Central memory CD4-positive, alpha-beta T cell (primary cell): ENCODE data around the gene NDUFV1.
"Not testable (repeated sequence)": the region's sequence is repeated elsewhere in the genome, so short reads cannot be mapped to it uniquely, and the experiment has no call there.

Experiments
- DNase-seq: peaks from one replicate; pipeline ENCODE4 v3.0.0; 2022
- total RNA-seq, 3 experiments: gene quantifications; one replicate each; lab custom pipeline; 2026; lab: John Stamatoyannopoulos, UW

Gene NDUFV1
- 117 to 190 (median 146) reads per million in 3 experiments for total RNA-seq

DNA sequence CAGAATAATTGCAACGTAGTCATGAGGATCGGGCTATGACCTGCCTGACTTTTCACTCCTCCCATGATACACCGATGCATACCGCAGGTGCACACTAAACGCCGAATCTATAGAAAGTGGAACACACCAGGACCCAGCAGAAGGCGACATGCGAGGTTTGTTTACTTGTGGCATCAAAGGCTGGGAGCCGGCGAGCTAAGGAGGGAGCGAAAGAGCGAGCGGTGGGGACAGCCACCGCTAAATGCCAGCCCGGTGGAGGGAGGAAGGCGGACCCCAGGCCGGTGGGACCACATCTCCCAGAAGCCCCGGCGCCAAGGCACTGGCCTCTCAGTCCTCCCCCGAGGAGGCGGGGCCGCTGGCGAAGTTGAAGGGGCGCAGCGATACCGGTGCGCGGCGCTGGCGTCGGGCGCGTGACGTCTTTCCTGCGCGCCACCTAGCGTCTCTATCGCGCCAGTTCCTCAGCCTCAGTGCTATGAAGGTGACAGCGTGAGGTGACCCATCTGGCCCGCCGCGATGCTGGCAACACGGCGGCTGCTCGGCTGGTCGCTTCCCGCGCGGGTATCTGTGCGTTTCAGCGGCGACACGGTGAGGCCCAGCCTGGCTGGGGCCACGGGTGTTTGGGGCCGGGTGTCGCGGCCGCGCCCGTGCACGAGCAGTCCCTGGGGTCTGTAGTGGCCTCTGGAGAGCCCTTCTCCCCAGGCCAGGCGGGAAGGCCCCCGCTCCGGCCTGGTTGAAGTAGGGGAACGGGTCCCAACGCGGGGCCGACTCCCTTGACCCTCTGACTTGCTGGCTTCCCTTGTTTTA is at the start of gene NDUFV1:
TSS of gene NDUFV1 (plus strand) at position 445 of the 804 bp plus-strand sequence. CDS start at position 514, 69 bp downstream.
- DNase-seq = peak; percentile 93

DNA sequence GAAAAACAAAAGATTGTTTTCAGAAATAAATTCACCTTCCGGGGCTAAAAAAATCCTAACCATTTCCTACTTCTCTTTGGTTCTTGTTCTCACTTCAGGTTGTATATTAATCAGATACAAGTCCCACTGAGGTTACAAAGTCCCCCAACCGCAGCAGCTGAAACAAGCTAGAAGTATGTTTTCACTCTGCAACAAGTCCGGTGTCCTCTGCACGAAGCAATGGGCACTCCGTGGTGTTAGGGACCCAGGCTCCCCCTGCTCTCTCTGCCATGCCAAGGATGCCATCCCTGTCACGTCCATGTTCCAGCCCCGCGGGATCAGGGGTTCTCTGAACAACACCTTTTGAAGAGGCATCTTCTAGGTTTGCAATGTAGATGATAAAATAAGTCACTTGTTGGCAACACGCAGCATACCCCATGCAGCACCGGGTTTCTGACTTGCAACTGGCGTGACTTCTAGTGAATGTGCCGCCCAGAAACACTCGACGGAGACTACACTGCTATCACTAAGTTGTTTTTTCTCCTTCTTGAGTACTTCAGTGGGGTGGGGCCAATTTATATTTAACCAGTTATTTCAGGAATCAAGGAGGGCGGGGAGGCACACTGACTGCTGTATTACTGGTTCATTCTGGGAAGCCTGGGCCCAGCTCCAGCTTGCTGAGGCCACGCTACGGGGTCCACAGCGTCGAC is 48.5 kb upstream of the NDUFV1 start:
- DNase-seq = no peak

DNA sequence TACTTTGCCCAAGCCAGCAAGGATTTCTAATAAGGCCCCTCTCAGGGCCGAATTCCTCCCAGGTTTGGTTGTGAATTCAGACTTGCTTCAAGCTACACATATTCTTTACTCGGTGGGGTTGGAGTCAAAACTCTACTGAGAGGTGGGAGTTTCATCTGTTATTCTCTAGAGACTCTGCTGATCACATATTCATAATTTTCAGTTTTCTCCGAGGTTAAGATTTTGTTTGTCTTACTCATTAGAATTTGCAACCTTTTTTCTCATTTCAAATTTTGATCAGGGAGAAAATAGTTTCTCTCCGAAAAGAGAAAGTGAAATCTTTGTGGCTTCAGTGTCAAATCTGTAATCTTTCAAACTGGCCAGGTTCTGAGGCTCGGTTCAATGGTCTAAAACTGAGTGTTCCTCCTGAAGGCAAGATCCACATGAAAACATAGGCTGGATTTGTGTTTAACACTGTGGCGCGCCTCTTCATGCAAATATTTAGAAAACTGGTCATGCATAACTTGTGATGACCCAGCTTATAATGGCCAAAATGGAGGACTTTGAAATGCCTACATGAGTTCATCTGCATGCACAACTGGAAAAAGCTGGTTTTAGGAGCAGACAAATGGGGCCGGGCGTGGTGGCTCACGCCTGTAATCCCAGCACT is 44.6 kb upstream of the NDUFV1 start:
- DNase-seq = no peak

DNA sequence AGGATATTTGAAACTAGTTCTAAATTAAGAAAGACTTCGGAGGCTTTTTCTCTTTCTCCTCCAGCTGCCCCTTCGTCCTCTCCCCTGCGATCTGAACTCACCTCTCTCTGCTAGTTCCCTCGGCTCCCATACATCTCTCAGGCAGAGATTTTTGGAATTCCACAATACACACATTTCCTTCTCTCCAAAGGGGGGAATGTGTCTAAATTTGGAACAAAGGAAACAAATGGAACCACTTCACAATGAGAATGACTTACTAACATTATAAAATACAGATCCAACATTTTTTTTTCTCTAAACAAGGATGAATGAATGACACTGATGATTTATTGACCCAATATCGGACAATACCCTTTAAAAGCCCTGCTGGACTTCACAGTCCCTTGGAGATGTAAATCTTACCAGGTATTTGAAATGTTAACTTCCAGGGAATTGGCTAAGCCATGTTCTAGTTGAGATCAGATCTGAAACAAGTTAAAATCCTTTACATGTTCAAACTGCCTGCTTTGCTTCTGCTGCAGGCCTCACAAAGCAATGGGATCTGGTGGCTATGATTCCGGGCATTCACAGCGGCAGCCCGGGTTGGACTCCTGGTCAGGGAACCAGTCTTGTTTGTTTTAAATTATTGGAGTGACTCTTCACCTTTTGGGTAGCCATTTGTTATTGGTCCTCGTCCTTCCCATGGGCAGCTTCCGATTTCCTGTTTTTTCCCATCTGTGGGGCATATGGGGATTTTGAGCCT is 43.6 kb upstream of the NDUFV1 start:
- no peak for DNase-seq

DNA sequence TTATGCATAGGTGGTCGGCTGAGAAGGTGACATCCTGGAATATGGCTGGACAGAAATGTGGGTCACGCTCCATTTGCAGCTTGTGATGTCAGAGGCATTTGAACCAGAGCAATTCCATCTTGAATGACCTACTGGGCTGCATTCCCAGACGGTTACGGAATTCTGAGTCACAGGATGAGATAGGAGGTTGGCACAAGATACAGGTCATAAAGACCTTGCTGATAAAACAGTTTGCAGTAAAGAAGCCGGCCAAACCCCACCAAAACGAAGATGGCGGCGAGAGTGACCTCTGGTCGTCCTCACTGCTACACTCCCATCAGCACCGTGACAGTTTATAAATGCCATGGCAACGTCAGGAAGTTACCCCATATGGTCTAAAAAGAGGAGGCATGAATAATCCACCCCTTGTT is 43.0 kb upstream of the NDUFV1 start:
- not testable (repeated sequence) for DNase-seq

DNA sequence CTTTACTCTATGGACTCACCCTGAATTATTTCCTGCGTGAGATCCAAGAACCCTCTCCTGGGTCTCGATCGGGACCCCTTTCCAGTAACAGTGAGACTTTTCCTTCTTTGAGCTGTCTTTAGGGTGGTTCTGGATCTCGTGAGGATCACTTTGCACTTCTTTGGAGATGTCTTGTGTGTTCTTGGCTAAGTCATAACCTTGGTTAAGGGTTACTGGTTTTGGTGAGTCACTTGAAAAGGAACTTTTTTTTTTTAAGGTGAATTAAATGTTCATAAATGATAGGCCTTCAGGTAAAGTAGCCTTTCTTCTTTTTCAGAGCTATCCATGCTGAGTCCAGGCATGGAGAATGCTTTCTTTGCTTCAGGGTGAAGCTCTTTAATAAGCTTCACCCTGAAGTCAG is 42.5 kb upstream of the NDUFV1 start:
- DNase-seq = no peak

DNA sequence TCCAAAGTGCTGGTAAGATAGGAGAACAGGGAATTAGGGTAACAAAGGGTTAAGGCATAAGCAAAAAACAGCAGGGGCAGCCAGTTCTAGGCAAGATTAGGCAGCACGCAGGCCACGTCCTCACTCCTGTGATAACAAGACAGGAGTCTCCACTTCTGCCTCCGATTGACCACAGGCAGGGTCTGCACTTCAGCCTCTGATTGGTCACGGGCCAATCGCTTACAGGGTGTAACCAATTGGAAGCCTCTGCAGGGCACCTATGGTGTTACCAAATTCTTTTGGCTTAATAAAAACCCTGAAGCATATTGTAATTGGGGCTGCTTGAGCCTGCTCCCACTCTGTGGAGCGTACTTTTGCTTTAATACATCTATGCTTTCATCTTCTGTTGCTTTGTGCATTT is 35.3 kb upstream of the NDUFV1 start:
- no peak for DNase-seq

DNA sequence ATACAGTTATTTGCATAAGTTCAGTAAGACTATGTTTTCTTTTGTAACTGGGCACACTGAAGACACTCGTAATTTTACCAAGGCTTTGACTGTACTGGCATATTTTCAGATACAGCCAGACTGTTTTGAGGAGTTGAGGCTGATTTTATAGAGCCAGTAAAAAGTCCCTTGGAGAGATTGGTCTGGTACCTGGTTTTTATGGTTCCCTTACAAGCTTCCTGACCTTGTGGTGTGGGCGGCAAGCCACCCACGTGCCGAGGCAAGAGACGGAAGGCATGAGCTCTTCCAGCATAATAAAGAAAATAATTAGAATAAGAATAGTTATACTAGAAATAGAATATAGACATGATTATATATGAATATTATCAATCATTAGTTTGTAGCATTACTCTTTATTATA is 34.4 kb upstream of the NDUFV1 start:
- no peak for DNase-seq

DNA sequence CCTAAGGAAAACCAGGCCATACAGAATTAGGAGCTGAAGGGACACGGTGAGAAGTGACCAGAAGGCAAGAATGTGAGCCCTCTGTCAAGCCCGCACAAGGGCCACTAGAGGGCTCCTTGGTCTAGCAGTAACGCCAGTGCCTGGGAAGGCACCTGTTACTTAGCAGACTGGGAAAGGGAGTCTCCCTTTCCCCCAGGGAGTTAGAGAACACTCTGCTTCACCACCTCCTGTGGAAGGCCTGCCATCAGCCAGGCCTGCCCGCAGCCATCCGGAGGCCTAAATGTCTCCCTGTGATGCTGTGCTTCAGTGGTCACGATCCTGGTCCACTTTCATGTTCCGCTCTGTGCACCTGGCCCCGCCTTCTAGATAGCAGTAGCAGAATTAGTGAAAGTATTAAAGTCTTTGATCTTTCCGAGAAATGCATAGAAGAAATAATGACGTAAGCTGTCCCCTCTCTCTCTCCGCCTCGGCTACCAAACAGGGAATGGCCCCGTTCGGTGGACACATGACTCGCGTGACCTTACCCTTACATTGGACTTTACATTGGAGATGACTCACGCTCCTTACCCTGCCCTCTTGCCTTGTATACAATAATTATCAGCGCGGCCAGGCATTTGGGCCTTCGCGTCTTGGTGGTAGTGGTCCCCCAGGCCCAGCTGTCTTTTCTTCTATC is 33.9 kb upstream of the NDUFV1 start:
- no peak for DNase-seq

DNA sequence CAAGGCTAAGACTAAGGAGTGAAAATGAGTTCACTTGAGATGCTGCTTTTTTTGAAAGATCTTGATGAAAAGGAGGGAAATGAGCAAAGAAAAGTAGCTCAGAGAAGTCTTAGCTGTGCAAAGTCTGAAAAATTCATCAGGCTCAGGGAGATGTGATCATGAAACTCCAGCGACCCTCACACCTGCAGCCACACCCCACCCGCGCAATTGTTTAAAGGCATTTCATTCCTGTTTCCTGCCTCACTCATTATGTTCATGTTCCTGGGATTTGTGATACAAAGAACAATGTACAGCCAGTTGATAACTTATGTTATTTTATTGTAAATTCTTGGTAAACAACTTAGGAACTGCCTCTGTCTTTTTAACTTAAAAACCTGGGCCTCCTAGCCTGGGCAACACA is 31.8 kb upstream of the NDUFV1 start:
- DNase-seq = no peak

DNA sequence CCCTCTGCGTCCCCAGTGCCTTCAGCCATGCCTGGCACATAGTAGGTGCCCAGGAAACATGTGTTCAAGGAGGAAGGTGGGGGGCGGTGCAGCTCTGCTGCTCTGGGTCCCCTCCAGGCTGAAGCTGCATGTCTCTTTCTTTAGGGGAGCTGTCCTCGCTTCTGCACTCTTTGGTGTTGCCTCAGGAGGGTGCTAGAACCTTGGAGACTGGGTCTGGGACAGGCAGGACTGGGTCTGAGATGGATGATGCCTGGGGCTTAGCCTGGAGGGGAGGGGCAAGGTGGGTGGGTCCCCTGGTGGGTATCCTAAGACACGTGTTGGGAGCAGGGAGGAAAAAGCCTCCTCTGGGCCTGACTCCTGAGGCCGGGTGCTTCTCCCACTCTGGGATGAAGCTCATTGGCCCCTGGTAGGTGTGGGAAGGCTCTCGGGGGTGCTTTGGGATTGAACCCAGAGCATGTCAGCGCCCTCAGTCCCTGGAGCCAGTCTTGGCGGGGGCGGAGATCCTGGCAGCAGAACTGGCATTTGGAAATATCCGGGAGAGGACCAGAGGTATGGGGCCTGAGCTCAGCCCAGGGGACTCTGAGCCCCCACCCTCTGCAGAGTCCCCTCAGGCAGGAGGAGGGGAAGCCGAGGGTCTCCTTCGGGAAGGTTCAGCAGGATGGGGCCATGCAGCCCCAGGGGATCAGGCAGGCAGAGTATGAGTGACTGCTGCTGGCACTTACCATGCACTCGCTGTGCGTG is 29.8 kb upstream of the NDUFV1 start:
- DNase-seq = no peak

DNA sequence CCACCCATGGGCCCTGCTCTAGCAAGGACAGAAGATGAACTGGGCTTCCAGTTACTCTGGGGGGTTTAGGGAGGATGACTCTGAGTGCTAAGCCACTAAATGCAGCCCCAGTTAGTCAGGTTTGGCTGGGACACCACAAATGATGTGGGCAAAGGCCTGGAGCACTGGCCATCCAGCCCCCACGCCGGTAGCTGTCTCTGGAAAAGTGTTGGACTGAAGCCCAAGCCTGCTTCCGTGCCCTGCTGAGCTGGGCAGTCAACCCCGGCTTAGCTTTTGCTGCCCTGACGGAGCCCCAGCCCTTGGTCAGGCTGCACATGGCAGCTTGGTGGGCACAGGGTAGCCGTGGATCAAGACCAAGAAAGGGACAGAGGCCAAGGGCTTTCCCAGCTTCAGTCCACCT is 28.8 kb upstream of the NDUFV1 start:
- no peak for DNase-seq

DNA sequence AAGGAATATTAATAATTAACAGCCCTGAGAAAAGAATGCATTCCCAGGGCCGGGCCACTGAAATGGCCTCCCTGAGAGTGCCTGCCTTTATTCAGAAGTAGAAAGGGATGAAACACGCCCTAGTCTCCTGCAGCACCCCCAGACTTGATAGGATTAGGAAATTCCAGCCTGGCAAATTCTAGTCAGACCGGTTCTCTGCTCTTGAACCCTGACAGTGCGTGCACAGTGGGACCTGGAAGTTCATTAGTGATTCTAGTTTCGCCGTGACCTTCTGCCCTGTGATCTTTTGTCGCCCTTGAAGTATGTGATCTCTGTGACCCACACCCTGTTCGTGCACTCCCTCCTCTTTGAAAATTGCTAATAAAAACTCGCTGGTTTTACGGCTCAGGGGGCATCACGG is 25.3 kb upstream of the NDUFV1 start:
- DNase-seq = no peak

DNA sequence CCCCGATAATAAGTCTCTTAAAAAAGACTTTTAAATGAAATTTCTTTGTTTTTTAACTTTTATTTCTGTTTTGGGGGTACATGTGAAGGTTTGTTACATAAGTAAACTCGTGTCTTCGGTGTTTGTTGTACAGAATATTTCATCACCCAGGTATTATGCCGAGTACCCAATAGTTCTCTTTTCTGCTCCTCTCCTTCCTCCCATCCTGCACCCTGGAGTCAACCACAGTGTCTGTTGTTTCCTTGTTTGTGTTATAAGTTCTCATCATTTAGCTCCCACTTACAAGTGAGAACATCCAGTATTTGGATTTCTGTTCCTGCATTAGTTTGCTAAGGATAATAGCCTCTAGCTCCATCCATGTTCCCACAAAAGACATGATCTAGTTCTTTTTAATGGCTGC is 24.7 kb upstream of the NDUFV1 start:
- no peak for DNase-seq

DNA sequence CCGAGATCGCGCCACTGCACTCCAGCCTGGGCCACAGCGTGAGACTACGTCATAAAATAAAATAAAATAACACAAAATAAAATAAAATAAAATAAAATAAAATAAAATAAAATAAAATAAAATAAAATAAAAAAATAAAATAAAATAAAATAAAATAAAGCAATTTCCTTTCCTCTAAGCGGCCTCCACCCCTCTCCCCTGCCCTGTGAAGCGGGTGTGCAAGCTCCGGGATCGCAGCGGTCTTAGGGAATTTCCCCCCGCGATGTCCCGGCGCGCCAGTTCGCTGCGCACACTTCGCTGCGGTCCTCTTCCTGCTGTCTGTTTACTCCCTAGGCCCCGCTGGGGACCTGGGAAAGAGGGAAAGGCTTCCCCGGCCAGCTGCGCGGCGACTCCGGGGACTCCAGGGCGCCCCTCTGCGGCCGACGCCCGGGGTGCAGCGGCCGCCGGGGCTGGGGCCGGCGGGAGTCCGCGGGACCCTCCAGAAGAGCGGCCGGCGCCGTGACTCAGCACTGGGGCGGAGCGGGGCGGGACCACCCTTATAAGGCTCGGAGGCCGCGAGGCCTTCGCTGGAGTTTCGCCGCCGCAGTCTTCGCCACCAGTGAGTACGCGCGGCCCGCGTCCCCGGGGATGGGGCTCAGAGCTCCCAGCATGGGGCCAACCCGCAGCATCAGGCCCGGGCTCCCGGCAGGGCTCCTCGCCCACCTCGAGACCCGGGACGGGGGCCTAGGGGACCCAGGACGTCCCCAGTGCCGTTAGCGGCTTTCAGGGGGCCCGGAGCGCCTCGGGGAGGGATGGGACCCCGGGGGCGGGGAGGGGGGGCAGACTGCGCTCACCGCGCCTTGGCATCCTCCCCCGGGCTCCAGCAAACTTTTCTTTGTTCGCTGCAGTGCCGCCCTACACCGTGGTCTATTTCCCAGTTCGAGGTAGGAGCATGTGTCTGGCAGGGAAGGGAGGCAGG is 23.2 kb upstream of the NDUFV1 start, which contains the start of gene GSTP1:
TSS of gene GSTP1 (plus strand) at position 566 of the 958 bp plus-strand sequence. CDS start at position 598, 32 bp downstream.
- peak; percentile 64 for DNase-seq

DNA sequence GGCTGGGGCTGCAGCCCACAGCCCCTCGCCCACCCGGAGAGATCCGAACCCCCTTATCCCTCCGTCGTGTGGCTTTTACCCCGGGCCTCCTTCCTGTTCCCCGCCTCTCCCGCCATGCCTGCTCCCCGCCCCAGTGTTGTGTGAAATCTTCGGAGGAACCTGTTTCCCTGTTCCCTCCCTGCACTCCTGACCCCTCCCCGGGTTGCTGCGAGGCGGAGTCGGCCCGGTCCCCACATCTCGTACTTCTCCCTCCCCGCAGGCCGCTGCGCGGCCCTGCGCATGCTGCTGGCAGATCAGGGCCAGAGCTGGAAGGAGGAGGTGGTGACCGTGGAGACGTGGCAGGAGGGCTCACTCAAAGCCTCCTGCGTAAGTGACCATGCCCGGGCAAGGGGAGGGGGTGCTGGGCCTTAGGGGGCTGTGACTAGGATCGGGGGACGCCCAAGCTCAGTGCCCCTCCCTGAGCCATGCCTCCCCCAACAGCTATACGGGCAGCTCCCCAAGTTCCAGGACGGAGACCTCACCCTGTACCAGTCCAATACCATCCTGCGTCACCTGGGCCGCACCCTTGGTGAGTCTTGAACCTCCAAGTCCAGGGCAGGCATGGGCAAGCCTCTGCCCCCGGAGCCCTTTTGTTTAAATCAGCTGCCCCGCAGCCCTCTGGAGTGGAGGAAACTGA is 22.4 kb upstream of the NDUFV1 start:
- no peak for DNase-seq

DNA sequence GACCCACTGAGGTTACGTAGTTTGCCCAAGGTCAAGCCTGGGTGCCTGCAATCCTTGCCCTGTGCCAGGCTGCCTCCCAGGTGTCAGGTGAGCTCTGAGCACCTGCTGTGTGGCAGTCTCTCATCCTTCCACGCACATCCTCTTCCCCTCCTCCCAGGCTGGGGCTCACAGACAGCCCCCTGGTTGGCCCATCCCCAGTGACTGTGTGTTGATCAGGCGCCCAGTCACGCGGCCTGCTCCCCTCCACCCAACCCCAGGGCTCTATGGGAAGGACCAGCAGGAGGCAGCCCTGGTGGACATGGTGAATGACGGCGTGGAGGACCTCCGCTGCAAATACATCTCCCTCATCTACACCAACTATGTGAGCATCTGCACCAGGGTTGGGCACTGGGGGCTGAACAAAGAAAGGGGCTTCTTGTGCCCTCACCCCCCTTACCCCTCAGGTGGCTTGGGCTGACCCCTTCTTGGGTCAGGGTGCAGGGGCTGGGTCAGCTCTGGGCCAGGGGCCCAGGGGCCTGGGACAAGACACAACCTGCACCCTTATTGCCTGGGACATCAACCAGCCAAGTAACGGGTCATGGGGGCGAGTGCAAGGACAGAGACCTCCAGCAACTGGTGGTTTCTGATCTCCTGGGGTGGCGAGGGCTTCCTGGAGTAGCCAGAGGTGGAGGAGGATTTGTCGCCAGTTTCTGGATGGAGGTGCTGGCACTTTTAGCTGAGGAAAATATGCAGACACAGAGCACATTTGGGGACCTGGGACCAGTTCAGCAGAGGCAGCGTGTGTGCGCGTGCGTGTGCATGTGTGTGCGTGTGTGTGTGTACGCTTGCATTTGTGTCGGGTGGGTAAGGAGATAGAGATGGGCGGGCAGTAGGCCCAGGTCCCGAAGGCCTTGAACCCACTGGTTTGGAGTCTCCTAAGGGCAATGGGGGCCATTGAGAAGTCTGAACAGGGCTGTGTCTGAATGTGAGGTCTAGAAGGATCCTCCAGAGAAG is 21.6 kb upstream of the NDUFV1 start:
- DNase-seq = no peak

DNA sequence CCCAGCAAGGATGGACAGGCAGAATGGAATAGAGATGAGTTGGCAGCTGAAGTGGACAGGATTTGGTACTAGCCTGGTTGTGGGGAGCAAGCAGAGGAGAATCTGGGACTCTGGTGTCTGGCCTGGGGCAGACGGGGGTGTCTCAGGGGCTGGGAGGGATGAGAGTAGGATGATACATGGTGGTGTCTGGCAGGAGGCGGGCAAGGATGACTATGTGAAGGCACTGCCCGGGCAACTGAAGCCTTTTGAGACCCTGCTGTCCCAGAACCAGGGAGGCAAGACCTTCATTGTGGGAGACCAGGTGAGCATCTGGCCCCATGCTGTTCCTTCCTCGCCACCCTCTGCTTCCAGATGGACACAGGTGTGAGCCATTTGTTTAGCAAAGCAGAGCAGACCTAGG is 20.8 kb upstream of the NDUFV1 start:
- no peak for DNase-seq
